ENCODE measurements around the gene ITPR1.

DNA sequence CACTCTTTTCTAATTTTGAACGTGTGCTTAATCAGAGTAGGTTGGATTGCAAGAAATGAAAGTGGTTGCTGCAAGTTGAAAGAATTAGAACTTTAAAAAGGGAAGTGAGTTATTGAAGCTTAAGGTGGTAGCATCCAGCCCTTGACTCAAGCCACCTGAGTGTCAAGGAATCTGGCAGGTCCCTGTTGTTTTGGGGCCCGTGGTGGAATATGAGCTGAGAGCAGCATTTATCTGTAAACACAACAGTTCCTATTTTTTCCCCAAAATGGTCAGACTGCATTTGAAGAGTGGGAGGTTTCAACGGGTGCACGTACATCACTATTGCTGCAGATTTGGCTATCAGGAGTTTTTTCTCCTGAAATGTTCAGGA is 1.7 kb downstream of the ITPR1 start:
- TF ChIP-seq, protein P1, sequence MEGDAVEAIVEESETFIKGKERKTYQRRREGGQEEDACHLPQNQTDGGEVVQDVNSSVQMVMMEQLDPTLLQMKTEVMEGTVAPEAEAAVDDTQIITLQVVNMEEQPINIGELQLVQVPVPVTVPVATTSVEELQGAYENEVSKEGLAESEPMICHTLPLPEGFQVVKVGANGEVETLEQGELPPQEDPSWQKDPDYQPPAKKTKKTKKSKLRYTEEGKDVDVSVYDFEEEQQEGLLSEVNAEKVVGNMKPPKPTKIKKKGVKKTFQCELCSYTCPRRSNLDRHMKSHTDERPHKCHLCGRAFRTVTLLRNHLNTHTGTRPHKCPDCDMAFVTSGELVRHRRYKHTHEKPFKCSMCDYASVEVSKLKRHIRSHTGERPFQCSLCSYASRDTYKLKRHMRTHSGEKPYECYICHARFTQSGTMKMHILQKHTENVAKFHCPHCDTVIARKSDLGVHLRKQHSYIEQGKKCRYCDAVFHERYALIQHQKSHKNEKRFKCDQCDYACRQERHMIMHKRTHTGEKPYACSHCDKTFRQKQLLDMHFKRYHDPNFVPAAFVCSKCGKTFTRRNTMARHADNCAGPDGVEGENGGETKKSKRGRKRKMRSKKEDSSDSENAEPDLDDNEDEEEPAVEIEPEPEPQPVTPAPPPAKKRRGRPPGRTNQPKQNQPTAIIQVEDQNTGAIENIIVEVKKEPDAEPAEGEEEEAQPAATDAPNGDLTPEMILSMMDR (IDR thresholded peaks at IDR 0.05), result no peak
- no peak for TF ChIP-seq POLR2A (IDR thresholded peaks at IDR 0.05)

All from heart left ventricle (tissue), 13 donors.